ENCODE results near the gene OR7C1. TPM values are rescaled to one million over a fixed set of nuclear protein-coding genes. Genes with fewer than 3 reads are reported as not detected.

The OR7C1 gene
- total RNA-seq = not detected

DNA sequence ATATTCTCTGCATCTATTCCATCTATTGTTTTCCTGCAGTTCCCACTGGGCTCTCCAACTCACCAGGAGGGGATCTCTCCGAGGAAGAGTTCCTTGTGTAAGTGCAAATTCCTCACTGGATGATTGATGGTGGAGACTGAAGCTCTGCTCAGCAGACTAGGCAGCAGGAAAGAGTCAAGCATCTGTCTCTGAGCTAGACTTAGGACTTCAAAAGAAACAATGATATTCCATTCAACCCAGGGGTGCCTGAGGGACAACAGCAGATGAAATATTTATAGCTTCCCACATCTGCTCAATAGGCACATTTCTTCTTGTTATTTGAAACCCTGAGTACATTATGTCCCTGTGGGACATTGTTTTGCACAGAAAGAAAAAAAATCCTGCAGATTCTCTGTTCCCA is at the start of gene OR7C1, which contains the start of gene OR7A5:
TSS of gene OR7C1 (minus strand) at position 175 of the 400 bp plus-strand sequence. CDS start 35,049 bp downstream, outside the sequence.
TSS of gene OR7A5 (minus strand) at position 175 of the 400 bp plus-strand sequence. CDS start 6,944 bp downstream, outside the sequence.
- no peaks in the 10 kb centered on the region for H3K27me3 ChIP-seq
- no peak within 1 kb of the TSS for H3K27ac ChIP-seq
- H3K4me3 ChIP-seq = no peak within 1 kb of the TSS
- TF ChIP-seq, protein P1, sequence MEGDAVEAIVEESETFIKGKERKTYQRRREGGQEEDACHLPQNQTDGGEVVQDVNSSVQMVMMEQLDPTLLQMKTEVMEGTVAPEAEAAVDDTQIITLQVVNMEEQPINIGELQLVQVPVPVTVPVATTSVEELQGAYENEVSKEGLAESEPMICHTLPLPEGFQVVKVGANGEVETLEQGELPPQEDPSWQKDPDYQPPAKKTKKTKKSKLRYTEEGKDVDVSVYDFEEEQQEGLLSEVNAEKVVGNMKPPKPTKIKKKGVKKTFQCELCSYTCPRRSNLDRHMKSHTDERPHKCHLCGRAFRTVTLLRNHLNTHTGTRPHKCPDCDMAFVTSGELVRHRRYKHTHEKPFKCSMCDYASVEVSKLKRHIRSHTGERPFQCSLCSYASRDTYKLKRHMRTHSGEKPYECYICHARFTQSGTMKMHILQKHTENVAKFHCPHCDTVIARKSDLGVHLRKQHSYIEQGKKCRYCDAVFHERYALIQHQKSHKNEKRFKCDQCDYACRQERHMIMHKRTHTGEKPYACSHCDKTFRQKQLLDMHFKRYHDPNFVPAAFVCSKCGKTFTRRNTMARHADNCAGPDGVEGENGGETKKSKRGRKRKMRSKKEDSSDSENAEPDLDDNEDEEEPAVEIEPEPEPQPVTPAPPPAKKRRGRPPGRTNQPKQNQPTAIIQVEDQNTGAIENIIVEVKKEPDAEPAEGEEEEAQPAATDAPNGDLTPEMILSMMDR (IDR thresholded peaks at IDR 0.05) = no peak
- no peak within 1 kb of the TSS for H3K9ac ChIP-seq (ENCODE audit: low read depth in 2 of 2, low read length in 2 of 2)
- no peak for DNase-seq
- no peaks in the 10 kb centered on the region for H3K9me3 ChIP-seq
- H3K36me3 ChIP-seq = no peaks in the 10 kb centered on the region
- no peaks in the 10 kb centered on the region for H3K4me1 ChIP-seq
- intact Hi-C loops (cut with DNase I) = no loop called here

- Histone ChIP-seq H3K36me3 (no peaks in the 10 kb centered on the region), H3K9ac (ENCODE audit: low read depth in 2 of 2, low read length in 2 of 2) (no peak overlapping the region), H3K9me3 (no peaks in the 10 kb centered on the region), H3K4me3 (no peak overlapping the region), H3K27ac (no peak overlapping the region), H3K27me3 (no peaks in the 10 kb centered on the region), H3K4me1 (no peaks in the 10 kb centered on the region)
- TF ChIP-seq, protein P1 (IDR thresholded peaks at IDR 0.05) = peak; percentile 17
- intact Hi-C loops (cut with DNase I) = no loop called here
- DNase-seq = no peak
These were observed 36.7 kb upstream of the OR7C1 start for GRCh38 chr19:14871619-14872230.

GRCh38 chr19:14868497-14868896 is 33.5 kb upstream of the OR7C1 start:
- Histone ChIP-seq H3K27me3 (no peaks in the 10 kb centered on the region), H3K36me3 (no peaks in the 10 kb centered on the region), H3K4me1 (no peaks in the 10 kb centered on the region), H3K27ac (no peak overlapping the region), H3K4me3 (no peak overlapping the region), H3K9me3 (no peaks in the 10 kb centered on the region), H3K9ac (ENCODE audit: low read depth in 2 of 2, low read length in 2 of 2) (no peak overlapping the region)
- intact Hi-C loops (cut with DNase I) = no loop called here
- TF ChIP-seq, protein P1 (IDR thresholded peaks at IDR 0.05) = no peak
- no peak for DNase-seq

GRCh38 chr19:14848822-14849221 is 13.8 kb upstream of the OR7C1 start, which contains the start of gene OR7A10:
Gene OR7A10 (minus strand): TSS chr19:14848922. CDS start chr19:14841877, 7,045 bp downstream.
- no peaks in the 10 kb centered on the region for H3K9me3 ChIP-seq
- no peak within 1 kb of the TSS for H3K9ac ChIP-seq (ENCODE audit: low read depth in 2 of 2, low read length in 2 of 2)
- intact Hi-C loops (cut with DNase I) = no loop called here
- no peaks in the 10 kb centered on the region for H3K4me1 ChIP-seq
- no peaks in the 10 kb centered on the region for H3K36me3 ChIP-seq
- TF ChIP-seq, protein P1 (IDR thresholded peaks at IDR 0.05) = no peak
- DNase-seq = no peak
- no peaks in the 10 kb centered on the region for H3K27me3 ChIP-seq
- H3K27ac ChIP-seq = no peak within 1 kb of the TSS
- H3K4me3 ChIP-seq = no peak within 1 kb of the TSS

DNA sequence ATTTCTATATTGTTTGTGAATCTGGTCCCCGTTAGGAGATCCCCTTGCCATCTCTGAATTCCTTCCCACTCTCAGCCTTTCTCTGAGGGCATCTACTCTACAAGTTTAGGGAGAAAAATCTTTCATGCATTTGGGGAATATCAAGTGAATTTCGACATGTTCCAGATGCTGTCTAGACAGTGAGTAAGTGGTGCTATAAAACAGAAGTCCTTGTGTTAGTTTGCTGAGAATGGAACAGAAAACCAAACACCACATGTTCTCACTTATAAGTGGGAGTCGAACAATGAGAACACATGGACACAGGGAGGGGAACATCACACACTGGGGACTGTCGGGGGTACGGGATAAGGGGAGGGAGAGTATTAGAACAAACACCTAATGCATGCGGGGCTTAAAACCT is 8.6 kb upstream of the OR7C1 start:
- Histone ChIP-seq H3K4me3 (no peak overlapping the region), H3K9ac (ENCODE audit: low read depth in 2 of 2, low read length in 2 of 2) (no peak overlapping the region), H3K27me3 (no peaks in the 10 kb centered on the region), H3K9me3 (no peaks in the 10 kb centered on the region), H3K27ac (no peak overlapping the region), H3K4me1 (no peaks in the 10 kb centered on the region), H3K36me3 (no peaks in the 10 kb centered on the region)
- TF ChIP-seq, protein P1 (IDR thresholded peaks at IDR 0.05) = no peak
- intact Hi-C loops (cut with DNase I) = no loop called here
- DNase-seq = no peak
